A673 (cell line): ENCODE measurements around the gene CEACAM6.

ENCODE experiments used
- EZH2 ChIP-seq: fragments of 200-600 bp; sonication (generic); IDR thresholded peaks from 2 replicates; pipeline ENCODE4 v1.6.1; 2017; ENCODE audit warnings: borderline replicate concordance, low read depth, mild to moderate bottlenecking, mixed read lengths, antibody characterized with exemption, low read length; ENCODE audit not compliant: poor library complexity, severe bottlenecking
- TF ChIP-seq, protein P1 (sequence below): fragments of 300-800, 200-600 bp; sonication (generic); conservative IDR thresholded peaks from 2 replicates; pipeline ENCODE4 v1.5.1; 2017; ENCODE audit warnings: low read depth, mild to moderate bottlenecking, antibody characterized with exemption, low read length, moderate library complexity, mixed read lengths

DNA sequence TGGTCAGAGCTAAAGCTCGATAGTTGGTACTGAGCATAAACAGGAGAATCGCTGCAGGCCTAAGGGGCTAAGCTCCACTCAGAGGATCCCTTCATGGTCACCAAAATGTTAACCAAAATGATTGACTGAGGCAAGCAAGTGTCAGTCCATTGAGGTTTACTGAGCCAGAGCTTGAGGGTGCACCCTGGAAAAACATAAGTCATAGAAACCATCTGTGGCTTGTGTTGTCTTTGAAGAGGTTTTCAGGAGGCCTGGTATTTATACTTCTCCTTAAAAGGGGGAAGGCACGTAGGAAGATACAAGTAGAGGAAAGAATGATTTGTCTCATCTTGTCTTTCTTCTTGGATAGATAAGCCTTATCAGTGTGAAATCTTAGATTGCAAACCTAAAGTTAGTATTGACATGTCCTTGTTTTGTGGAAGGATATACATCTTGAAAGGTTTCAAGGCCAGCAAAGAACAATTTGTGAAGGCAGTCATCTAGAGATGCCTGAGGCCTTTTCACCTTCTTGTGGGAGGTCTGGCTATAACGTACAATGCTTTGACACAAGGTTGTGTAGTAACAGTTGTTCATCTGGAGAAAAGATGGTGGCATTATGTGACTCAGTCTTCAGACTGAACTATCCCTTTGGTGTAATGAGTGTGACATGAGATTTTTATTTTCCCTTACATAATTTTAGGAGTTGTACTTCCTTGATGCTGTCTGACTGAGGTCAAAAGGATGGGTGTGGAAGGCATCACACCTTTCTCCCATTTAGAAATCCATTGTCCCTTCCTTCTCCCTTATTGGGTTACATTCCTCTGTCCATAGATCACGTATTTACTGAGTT, 14.7 kb upstream of the CEACAM6 start:
- TF ChIP-seq, protein P1, sequence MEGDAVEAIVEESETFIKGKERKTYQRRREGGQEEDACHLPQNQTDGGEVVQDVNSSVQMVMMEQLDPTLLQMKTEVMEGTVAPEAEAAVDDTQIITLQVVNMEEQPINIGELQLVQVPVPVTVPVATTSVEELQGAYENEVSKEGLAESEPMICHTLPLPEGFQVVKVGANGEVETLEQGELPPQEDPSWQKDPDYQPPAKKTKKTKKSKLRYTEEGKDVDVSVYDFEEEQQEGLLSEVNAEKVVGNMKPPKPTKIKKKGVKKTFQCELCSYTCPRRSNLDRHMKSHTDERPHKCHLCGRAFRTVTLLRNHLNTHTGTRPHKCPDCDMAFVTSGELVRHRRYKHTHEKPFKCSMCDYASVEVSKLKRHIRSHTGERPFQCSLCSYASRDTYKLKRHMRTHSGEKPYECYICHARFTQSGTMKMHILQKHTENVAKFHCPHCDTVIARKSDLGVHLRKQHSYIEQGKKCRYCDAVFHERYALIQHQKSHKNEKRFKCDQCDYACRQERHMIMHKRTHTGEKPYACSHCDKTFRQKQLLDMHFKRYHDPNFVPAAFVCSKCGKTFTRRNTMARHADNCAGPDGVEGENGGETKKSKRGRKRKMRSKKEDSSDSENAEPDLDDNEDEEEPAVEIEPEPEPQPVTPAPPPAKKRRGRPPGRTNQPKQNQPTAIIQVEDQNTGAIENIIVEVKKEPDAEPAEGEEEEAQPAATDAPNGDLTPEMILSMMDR: no peak
- TF ChIP-seq EZH2: no peak
